ENCODE results near the gene MAT2A. TPM values are rescaled to one million over a fixed set of nuclear protein-coding genes. Genes with fewer than 3 reads are reported as not detected.

Gene MAT2A
- total RNA-seq (2014; rRNA removed): 304 and 309 TPM in 2 replicates
- Bru-seq, nascent RNA: percentile 100 among the genes with signal in this experiment
- percentile 99 among the genes with signal in this experiment for BruChase-seq, experiment 1, labeled RNA remaining after a 6-hour chase
- percentile 100 among the genes with signal in this experiment for BruChase-seq, experiment 2, labeled RNA remaining after a 2-hour chase
- long read RNA-seq, transcript MAT2A-201 (9 exons, 2,819 nt): major isoform, 120 of 687 reads
- long read RNA-seq, transcript MAT2A-203 (2 exons, 583 nt): minor isoform, 8 of 687 reads
- long read RNA-seq, partial matches to known transcripts: 308 of 687 reads
- long read RNA-seq, other reads (novel, unspliced or antisense): 249 of 687 reads

- peak within 1 kb of the TSS; percentile 95 for H3K4me3 ChIP-seq (ENCODE audit: low read length)
- ATAC-seq: peak; percentile 57
- no TSS peak for BruUV-seq (replicated peaks)
- DNase-seq: peak; percentile 93
- H4K20me1 ChIP-seq (ENCODE audit: low read length): peaks cover 46% of the 10 kb centered on the region
- no peaks in the 10 kb centered on the region for H3K27me3 ChIP-seq (ENCODE audit: low read length)
- H3K27ac ChIP-seq (ENCODE audit: low read length): peak within 1 kb of the TSS; percentile 97
- peaks cover 48% of the 10 kb centered on the region for H3K4me1 ChIP-seq (ENCODE audit: insufficient read depth, low read length)
- H3K36me3 ChIP-seq (ENCODE audit: low read depth, low read length): peaks cover 41% of the 10 kb centered on the region
- H3F3A ChIP-seq (ENCODE audit: low read length, unreplicated experiment): peaks cover 38% of the 10 kb centered on the region
- peak within 1 kb of the TSS; percentile 99 for H3K4me2 ChIP-seq (ENCODE audit: low read length)
- POLR2A ChIA-PET (ENCODE audit: unreplicated experiment): interaction anchor here (0.6 to 3.5 kb wide), 17 partner anchors 9 to 226 kb away, joined by 3 to 27 read pairs (median 4); partner anchors contain the start of genes ELMOD3, RETSAT and RNF181
- peak within 1 kb of the TSS; percentile 100 for H3K9ac ChIP-seq (ENCODE audit: low read length)
- TF ChIP-seq CTCF (conservative IDR thresholded peaks at IDR 0.05; ENCODE audit: low read depth, low read length) (peak; percentile 67), EZH2phosphoT487 (IDR thresholded peaks at IDR 0.05; ENCODE audit: borderline replicate concordance, low read length) (no peak)
- intact Hi-C loops (cut with micrococcal nuclease): no loop called here
- peaks cover 74% of the 10 kb centered on the region for H3K79me2 ChIP-seq (ENCODE audit: low read length)
- CTCF ChIA-PET: interaction anchor here (1.5 to 1.9 kb wide), 2 partner anchors 13 to 117 kb away, joined by 4 to 8 read pairs; no protein-coding TSS in a partner anchor
- peak within 1 kb of the TSS; percentile 59 for H2AFZ ChIP-seq (ENCODE audit: low read length)
- no peaks in the 10 kb centered on the region for H3K9me2 ChIP-seq (replicated peaks; ENCODE audit: low read length)
- H3K9me3 ChIP-seq (ENCODE audit: low read length): no peaks in the 10 kb centered on the region
Measured at GRCh38 chr2:85538507-85539360, at the start of gene MAT2A. TSS of gene MAT2A (plus strand) at chr2:85539168. CDS start at chr2:85539288, 120 bp downstream.

DNA sequence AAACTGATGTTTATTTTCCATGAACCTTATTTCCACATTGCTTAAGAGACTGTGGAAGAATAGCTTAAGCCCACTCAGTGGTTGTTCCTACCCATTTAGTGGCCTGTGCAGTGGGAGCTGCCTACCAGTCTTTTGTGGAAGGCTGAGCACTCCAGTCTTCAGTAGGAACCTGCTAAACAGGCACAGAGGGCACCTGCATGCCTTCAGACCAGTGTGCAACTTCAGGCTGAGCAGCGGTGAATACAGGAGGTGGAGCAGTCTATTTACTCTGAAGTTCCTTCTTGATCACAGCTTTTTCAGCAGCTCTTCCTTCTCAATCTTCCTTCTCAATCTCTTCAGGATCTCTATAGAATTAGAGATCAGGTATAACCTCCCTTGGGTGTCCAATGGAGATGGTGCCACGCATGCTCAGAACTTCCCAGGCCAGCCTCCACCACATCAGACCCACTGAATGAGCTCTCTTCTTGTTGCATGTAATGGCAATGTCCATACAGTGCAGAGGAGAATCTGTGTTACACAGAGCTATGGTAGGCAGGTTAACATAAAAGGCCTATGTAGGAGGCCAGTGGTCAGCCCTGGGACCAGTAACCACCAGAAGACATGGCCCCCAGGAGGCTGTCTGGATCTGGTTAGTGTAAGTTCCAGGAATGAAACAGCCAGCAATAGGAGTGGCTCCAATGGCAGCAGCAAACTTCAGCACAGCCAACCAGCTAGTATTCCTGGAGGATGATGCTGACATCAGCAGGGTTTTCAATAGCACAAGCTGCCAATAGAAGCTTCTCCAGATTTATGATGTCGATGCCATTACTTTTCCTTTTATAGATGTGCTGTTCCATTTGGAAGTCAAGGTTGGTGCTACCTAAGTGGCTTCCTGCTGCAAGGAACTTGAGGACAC, 47.9 kb upstream of the MAT2A start:
- H3K27ac ChIP-seq (ENCODE audit: low read length): no peak overlapping the region
- ChIA-PET CTCF (no interaction called here), POLR2A (ENCODE audit: unreplicated experiment) (no interaction called here)

More for the DNA sequence above, 47.9 kb upstream of the MAT2A start:
- H3F3A ChIP-seq (ENCODE audit: low read length, unreplicated experiment): no peaks in the 10 kb centered on the region
- H3K79me2 ChIP-seq (ENCODE audit: low read length): no peaks in the 10 kb centered on the region
- intact Hi-C loops (cut with micrococcal nuclease): no loop called here
- DNase-seq (no peak), ATAC-seq (no peak)
- H3K4me2 ChIP-seq (ENCODE audit: low read length): no peak overlapping the region
- H3K4me1 ChIP-seq (ENCODE audit: insufficient read depth, low read length): no peaks in the 10 kb centered on the region
- H2AFZ ChIP-seq (ENCODE audit: low read length): no peak overlapping the region
- H4K20me1 ChIP-seq (ENCODE audit: low read length): no peaks in the 10 kb centered on the region
- no peaks in the 10 kb centered on the region for H3K9me3 ChIP-seq (ENCODE audit: low read length)
- no peaks in the 10 kb centered on the region for H3K27me3 ChIP-seq (ENCODE audit: low read length)
- BruUV-seq (replicated peaks): no TSS peak
- H3K9ac ChIP-seq (ENCODE audit: low read length): no peak overlapping the region
- TF ChIP-seq EZH2 (IDR thresholded peaks at IDR 0.05; ENCODE audit: low read length, unreplicated experiment) (no peak), CTCF (conservative IDR thresholded peaks at IDR 0.05; ENCODE audit: low read depth, low read length) (no peak), EZH2phosphoT487 (IDR thresholded peaks at IDR 0.05; ENCODE audit: borderline replicate concordance, low read length) (no peak)
- H3K4me3 ChIP-seq (ENCODE audit: low read length): no peak overlapping the region
- H3K36me3 ChIP-seq (ENCODE audit: low read depth, low read length): no peaks in the 10 kb centered on the region
- no peaks in the 10 kb centered on the region for H3K9me2 ChIP-seq (replicated peaks; ENCODE audit: low read length)

Measured in PC-3 (cell line).